ENCODE measurements around the gene DYNC1H1.
A peak's percentile ranks its signal among the peaks of the same experiment; 100 is the strongest.

The DYNC1H1 gene

GRCh38 chr14:102015771-102016170 lies 51.4 kb downstream of the DYNC1H1 start:
- no peak overlapping the region for H3K27ac ChIP-seq (ENCODE audit: low read length)
- no peaks in the 10 kb centered on the region for H3K27me3 ChIP-seq (ENCODE audit: control insufficient read depth in 1 of 2, insufficient read depth in 2 of 2, low read length in 2 of 2)
- H3K36me3 ChIP-seq (ENCODE audit: control insufficient read depth in 2 of 2, insufficient read depth in 2 of 2, low read length in 2 of 2), result peaks cover 81 to 89% of the 10 kb centered on the region in 2 donors
- H3K4me1 ChIP-seq (ENCODE audit: control insufficient read depth, insufficient read depth, low read length), result no peaks in the 10 kb centered on the region
- H3K9me3 ChIP-seq (ENCODE audit: control insufficient read depth in 2 of 2, low read length in 2 of 2), result no peaks in the 10 kb centered on the region
- no peak overlapping the region for H3K4me3 ChIP-seq (ENCODE audit: low read length in 2 of 2)
- H3K9ac ChIP-seq (ENCODE audit: low read length in 2 of 2), result no peak overlapping the region

- no peaks in the 10 kb centered on the region for H3K4me1 ChIP-seq (ENCODE audit: control insufficient read depth, insufficient read depth, low read length)
- no peaks in the 10 kb centered on the region for H3K9me3 ChIP-seq (ENCODE audit: control insufficient read depth in 2 of 2, low read length in 2 of 2)
- H3K9ac ChIP-seq (ENCODE audit: low read length in 2 of 2), result no peak overlapping the region
- no peak overlapping the region for H3K27ac ChIP-seq (ENCODE audit: low read length)
- peaks cover 80 to 88% of the 10 kb centered on the region in 2 donors for H3K36me3 ChIP-seq (ENCODE audit: control insufficient read depth in 2 of 2, insufficient read depth in 2 of 2, low read length in 2 of 2)
- no peaks in the 10 kb centered on the region for H3K27me3 ChIP-seq (ENCODE audit: control insufficient read depth in 1 of 2, insufficient read depth in 2 of 2, low read length in 2 of 2)
- H3K4me3 ChIP-seq (ENCODE audit: low read length in 2 of 2), result no peak overlapping the region
Measured at GRCh38 chr14:102016420-102017090, 52.2 kb downstream of the DYNC1H1 start.

GRCh38 chr14:102018251-102018650 lies 53.9 kb downstream of the DYNC1H1 start:
- Histone ChIP-seq H3K4me3 (ENCODE audit: low read length in 2 of 2) (no peak overlapping the region), H3K4me1 (ENCODE audit: control insufficient read depth, insufficient read depth, low read length) (no peaks in the 10 kb centered on the region), H3K27me3 (ENCODE audit: control insufficient read depth in 1 of 2, insufficient read depth in 2 of 2, low read length in 2 of 2) (no peaks in the 10 kb centered on the region), H3K36me3 (ENCODE audit: control insufficient read depth in 2 of 2, insufficient read depth in 2 of 2, low read length in 2 of 2) (peaks cover 75 to 83% of the 10 kb centered on the region in 2 donors), H3K27ac (ENCODE audit: low read length) (no peak overlapping the region), H3K9ac (ENCODE audit: low read length in 2 of 2) (no peak overlapping the region), H3K9me3 (ENCODE audit: control insufficient read depth in 2 of 2, low read length in 2 of 2) (no peaks in the 10 kb centered on the region)

GRCh38 chr14:102019006-102019540 lies 54.7 kb downstream of the DYNC1H1 start:
- Histone ChIP-seq H3K9ac (ENCODE audit: low read length in 2 of 2) (no peak overlapping the region), H3K9me3 (ENCODE audit: control insufficient read depth in 2 of 2, low read length in 2 of 2) (no peaks in the 10 kb centered on the region), H3K36me3 (ENCODE audit: control insufficient read depth in 2 of 2, insufficient read depth in 2 of 2, low read length in 2 of 2) (peaks cover 76 to 81% of the 10 kb centered on the region in 2 donors), H3K27me3 (ENCODE audit: control insufficient read depth in 1 of 2, insufficient read depth in 2 of 2, low read length in 2 of 2) (no peaks in the 10 kb centered on the region), H3K27ac (ENCODE audit: low read length) (no peak overlapping the region), H3K4me3 (ENCODE audit: low read length in 2 of 2) (no peak overlapping the region), H3K4me1 (ENCODE audit: control insufficient read depth, insufficient read depth, low read length) (no peaks in the 10 kb centered on the region)

- Histone ChIP-seq H3K9ac (ENCODE audit: low read length in 2 of 2) (no peak overlapping the region), H3K4me1 (ENCODE audit: control insufficient read depth, insufficient read depth, low read length) (no peaks in the 10 kb centered on the region), H3K36me3 (ENCODE audit: control insufficient read depth in 2 of 2, insufficient read depth in 2 of 2, low read length in 2 of 2) (peaks cover 72 to 74% of the 10 kb centered on the region in 2 donors), H3K9me3 (ENCODE audit: control insufficient read depth in 2 of 2, low read length in 2 of 2) (no peaks in the 10 kb centered on the region), H3K27me3 (ENCODE audit: control insufficient read depth in 1 of 2, insufficient read depth in 2 of 2, low read length in 2 of 2) (no peaks in the 10 kb centered on the region), H3K27ac (ENCODE audit: low read length) (no peak overlapping the region), H3K4me3 (ENCODE audit: low read length in 2 of 2) (no peak overlapping the region)
Measured at GRCh38 chr14:102020058-102020971, 55.9 kb downstream of the DYNC1H1 start.

- no peaks in the 10 kb centered on the region for H3K9me3 ChIP-seq (ENCODE audit: control insufficient read depth in 2 of 2, low read length in 2 of 2)
- H3K27me3 ChIP-seq (ENCODE audit: control insufficient read depth in 1 of 2, insufficient read depth in 2 of 2, low read length in 2 of 2), result no peaks in the 10 kb centered on the region
- H3K36me3 ChIP-seq (ENCODE audit: control insufficient read depth in 2 of 2, insufficient read depth in 2 of 2, low read length in 2 of 2), result peaks cover 63 to 69% of the 10 kb centered on the region in 2 donors
- no peak overlapping the region for H3K4me3 ChIP-seq (ENCODE audit: low read length in 2 of 2)
- H3K27ac ChIP-seq (ENCODE audit: low read length), result no peak overlapping the region
- no peak overlapping the region for H3K9ac ChIP-seq (ENCODE audit: low read length in 2 of 2)
- H3K4me1 ChIP-seq (ENCODE audit: control insufficient read depth, insufficient read depth, low read length), result no peaks in the 10 kb centered on the region
Measured at GRCh38 chr14:102026934-102027333, 62.6 kb downstream of the DYNC1H1 start.

GRCh38 chr14:102027951-102028350 lies 63.6 kb downstream of the DYNC1H1 start:
- no peak overlapping the region for H3K9ac ChIP-seq (ENCODE audit: low read length in 2 of 2)
- no peaks in the 10 kb centered on the region for H3K27me3 ChIP-seq (ENCODE audit: control insufficient read depth in 1 of 2, insufficient read depth in 2 of 2, low read length in 2 of 2)
- no peaks in the 10 kb centered on the region for H3K4me1 ChIP-seq (ENCODE audit: control insufficient read depth, insufficient read depth, low read length)
- peaks cover 68 to 73% of the 10 kb centered on the region in 2 donors for H3K36me3 ChIP-seq (ENCODE audit: control insufficient read depth in 2 of 2, insufficient read depth in 2 of 2, low read length in 2 of 2)
- no peak overlapping the region for H3K27ac ChIP-seq (ENCODE audit: low read length)
- no peaks in the 10 kb centered on the region for H3K9me3 ChIP-seq (ENCODE audit: control insufficient read depth in 2 of 2, low read length in 2 of 2)
- no peak overlapping the region for H3K4me3 ChIP-seq (ENCODE audit: low read length in 2 of 2)

- Histone ChIP-seq H3K9me3 (ENCODE audit: control insufficient read depth in 2 of 2, low read length in 2 of 2) (no peaks in the 10 kb centered on the region), H3K27ac (ENCODE audit: low read length) (no peak overlapping the region), H3K9ac (ENCODE audit: low read length in 2 of 2) (peak overlapping the region in 1 of 2 donors; percentile 47), H3K4me3 (ENCODE audit: low read length in 2 of 2) (no peak overlapping the region), H3K36me3 (ENCODE audit: control insufficient read depth in 2 of 2, insufficient read depth in 2 of 2, low read length in 2 of 2) (peaks cover 68 to 75% of the 10 kb centered on the region in 2 donors), H3K27me3 (ENCODE audit: control insufficient read depth in 1 of 2, insufficient read depth in 2 of 2, low read length in 2 of 2) (no peaks in the 10 kb centered on the region), H3K4me1 (ENCODE audit: control insufficient read depth, insufficient read depth, low read length) (no peaks in the 10 kb centered on the region)
Measured at GRCh38 chr14:102028733-102029132, 64.4 kb downstream of the DYNC1H1 start.

- Histone ChIP-seq H3K36me3 (ENCODE audit: control insufficient read depth in 2 of 2, insufficient read depth in 2 of 2, low read length in 2 of 2) (peaks cover 69 to 75% of the 10 kb centered on the region in 2 donors), H3K4me1 (ENCODE audit: control insufficient read depth, insufficient read depth, low read length) (no peaks in the 10 kb centered on the region), H3K9me3 (ENCODE audit: control insufficient read depth in 2 of 2, low read length in 2 of 2) (no peaks in the 10 kb centered on the region), H3K27me3 (ENCODE audit: control insufficient read depth in 1 of 2, insufficient read depth in 2 of 2, low read length in 2 of 2) (no peaks in the 10 kb centered on the region), H3K27ac (ENCODE audit: low read length) (no peak overlapping the region), H3K9ac (ENCODE audit: low read length in 2 of 2) (no peak overlapping the region), H3K4me3 (ENCODE audit: low read length in 2 of 2) (no peak overlapping the region)
Measured at GRCh38 chr14:102029956-102030355, 65.6 kb downstream of the DYNC1H1 start.

- Histone ChIP-seq H3K27ac (ENCODE audit: low read length) (no peak overlapping the region), H3K27me3 (ENCODE audit: control insufficient read depth in 1 of 2, insufficient read depth in 2 of 2, low read length in 2 of 2) (no peaks in the 10 kb centered on the region), H3K9me3 (ENCODE audit: control insufficient read depth in 2 of 2, low read length in 2 of 2) (no peaks in the 10 kb centered on the region), H3K36me3 (ENCODE audit: control insufficient read depth in 2 of 2, insufficient read depth in 2 of 2, low read length in 2 of 2) (peaks cover 66 to 77% of the 10 kb centered on the region in 2 donors), H3K4me3 (ENCODE audit: low read length in 2 of 2) (no peak overlapping the region), H3K9ac (ENCODE audit: low read length in 2 of 2) (no peak overlapping the region), H3K4me1 (ENCODE audit: control insufficient read depth, insufficient read depth, low read length) (no peaks in the 10 kb centered on the region)
Measured at GRCh38 chr14:102033241-102033640, 68.9 kb downstream of the DYNC1H1 start.
